HFF-Myc (cell line): ENCODE measurements around the gene SIGMAR1.
A peak's percentile ranks its signal among the peaks of the same experiment; 100 is the strongest.

Experiments used
- DNase-seq: peaks from one replicate; pipeline ENCODE4 v3.0.0-alpha.2; 2011; ENCODE audit warnings: low read depth; ENCODE audit errors: extremely low read depth
- H3K4me3 ChIP-seq: replicated peaks from 2 replicates; pipeline ENCODE4 v1.5.1; 2011; ENCODE audit warnings: low read depth, mild to moderate bottlenecking, control low read depth, low read length
- CTCF ChIP-seq: IDR thresholded peaks from 2 replicates; pipeline ENCODE4 v1.5.1; 2012; ENCODE audit warnings: mild to moderate bottlenecking, low read depth, low read length, control low read depth; ENCODE audit errors: missing control alignments

Gene SIGMAR1

GRCh38 chr9:34624475-34625185, 13.0 kb downstream of the SIGMAR1 start:
- DNase-seq = no peak
- no peak overlapping the region for H3K4me3 ChIP-seq
- no peak for TF ChIP-seq CTCF

GRCh38 chr9:34623374-34624235, 14.0 kb downstream of the SIGMAR1 start:
- no peak for TF ChIP-seq CTCF
- no peak for DNase-seq
- no peak overlapping the region for H3K4me3 ChIP-seq

DNA sequence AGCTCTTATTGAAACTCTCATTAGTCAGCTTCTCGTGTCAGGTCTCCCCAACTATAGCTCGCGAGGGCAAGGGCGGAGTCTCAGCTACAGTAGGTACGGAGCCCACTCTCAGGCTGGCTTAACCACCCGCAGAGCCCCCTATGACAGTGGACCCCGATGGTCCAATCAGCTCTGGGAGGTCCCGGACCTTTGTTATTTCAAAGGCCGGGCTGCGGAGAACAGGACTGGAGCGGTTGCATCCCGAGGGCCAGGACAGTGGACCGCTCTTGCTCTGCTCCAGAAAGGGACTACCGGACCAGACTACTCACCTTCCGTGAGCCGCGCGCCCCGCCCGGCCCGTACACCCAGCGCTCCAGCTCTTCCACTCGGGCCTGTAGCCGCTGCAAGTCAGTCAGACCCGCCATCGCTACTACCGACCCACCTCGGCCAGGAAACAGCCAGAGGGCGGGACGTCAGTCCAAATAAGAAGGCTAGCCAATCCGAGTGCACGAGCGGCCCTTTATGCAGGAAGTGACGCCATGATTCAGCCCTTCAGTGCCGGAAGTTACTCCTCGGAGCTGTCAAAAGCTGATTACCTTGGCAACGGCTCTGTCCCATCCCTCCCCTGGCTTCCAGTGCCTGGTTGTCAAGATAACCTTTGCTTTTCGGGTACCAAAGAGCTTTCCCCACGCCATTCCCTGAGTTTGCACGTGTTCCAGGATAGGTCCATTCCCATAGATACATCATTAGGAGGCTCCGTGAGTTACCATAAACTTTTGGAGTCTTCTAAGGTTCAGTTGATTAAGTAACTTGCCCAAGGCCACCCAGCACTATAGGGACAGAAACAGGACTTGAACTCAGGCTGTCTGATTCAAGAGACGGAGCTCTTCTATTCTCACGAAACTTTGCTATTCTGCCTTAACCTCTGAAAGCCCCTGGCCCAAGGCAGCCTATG, 17.3 kb downstream of the SIGMAR1 start, which contains the start of gene DCTN3:
Gene DCTN3, minus strand, starts transcription at position 435 of the 934 bp plus-strand sequence. Its CDS starts 31 bp downstream, at position 404.
- no peak for TF ChIP-seq CTCF
- DNase-seq = peak; percentile 92
- peak within 1 kb of the TSS; percentile 89 for H3K4me3 ChIP-seq

DNA sequence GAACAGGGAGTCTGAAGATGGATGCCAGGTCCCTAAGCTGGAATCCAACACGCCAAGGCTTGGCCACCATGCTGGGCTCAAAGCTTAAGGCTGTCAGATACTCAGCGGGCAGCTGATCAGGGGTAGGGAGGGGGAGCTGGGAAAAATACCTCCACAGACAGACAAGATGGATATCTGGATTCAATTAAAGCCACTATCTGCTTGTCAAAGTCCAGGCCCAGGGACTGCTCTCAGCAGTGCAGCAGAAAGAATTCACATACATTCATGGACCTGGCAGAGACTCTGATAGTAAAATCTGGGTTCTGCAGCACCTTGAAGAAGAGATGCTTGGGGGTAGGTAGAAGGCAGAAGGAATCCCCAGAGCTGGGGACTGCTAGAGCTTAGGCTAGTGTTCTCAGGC, 22.5 kb downstream of the SIGMAR1 start:
- no peak for DNase-seq
- H3K4me3 ChIP-seq = no peak overlapping the region
- no peak for TF ChIP-seq CTCF

GRCh38 chr9:34612788-34613390, 24.7 kb downstream of the SIGMAR1 start:
- peak; percentile 63 for DNase-seq
- TF ChIP-seq CTCF = peak; percentile 92
- H3K4me3 ChIP-seq = peak overlapping the region; percentile 96
